ENCODE measurements around the gene TDP2. TPM values are rescaled to one million over a fixed set of nuclear protein-coding genes. Genes with fewer than 3 reads are reported as not detected.

TDP2 gene
- total and polyA plus RNA-seq, 9 of the 15 experiments (the other 6 are each of a cell fraction or from before 2014, with no cell fraction given), result 27.7 to 60.1 (median 31.8) TPM

DNA sequence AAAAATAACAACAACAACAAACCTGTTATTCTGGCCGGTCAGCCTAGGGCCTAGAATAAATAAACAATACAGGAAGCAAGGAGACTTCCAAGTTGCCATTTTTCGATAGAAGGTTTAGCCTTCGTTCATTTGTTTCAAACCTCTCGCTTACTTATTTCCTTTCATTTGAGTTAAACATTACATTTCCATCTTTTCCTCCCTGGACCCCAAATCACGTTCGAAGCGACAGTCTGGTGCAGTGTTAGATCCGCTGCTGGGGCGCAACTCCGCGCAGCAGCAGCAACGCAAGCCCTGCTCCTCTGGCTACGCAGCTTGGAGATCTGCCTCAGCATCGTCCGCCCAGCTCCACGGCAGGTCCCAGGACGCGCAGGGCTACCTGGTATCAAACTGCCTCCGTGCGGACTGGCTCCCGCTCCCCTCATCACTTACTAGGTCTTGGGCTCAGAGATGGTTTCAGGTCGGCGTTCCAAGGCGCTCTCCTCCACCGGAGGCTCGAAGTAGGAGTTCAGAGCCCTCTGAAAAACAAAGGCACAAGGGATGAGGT, 530 bp downstream of the TDP2 start (continued):
- TF ChIP-seq ARID3B (CRISPR knock-in tag; IDR thresholded peaks at IDR 0.05; ENCODE audit: borderline replicate concordance) (0 out of 2 replicates have a peak, but pooled peaks have one; percentile 64), C11orf30 (IDR thresholded peaks at IDR 0.05; ENCODE audit: low read depth) (no peak), ILF3 (IDR thresholded peaks at IDR 0.05; ENCODE audit: borderline replicate concordance) (no peak), SMARCA4 (IDR thresholded peaks at IDR 0.05) (0 out of 2 replicates have a peak, but pooled peaks have one; percentile 19), ETS2 (tag; IDR thresholded peaks at IDR 0.05; ENCODE audit: borderline replicate concordance, poor library complexity, severe bottlenecking) (no peak), BCOR (IDR thresholded peaks at IDR 0.05) (no peak; the same call in 1 of the 2 replicates)
- TF ChIP-seq, protein P1, sequence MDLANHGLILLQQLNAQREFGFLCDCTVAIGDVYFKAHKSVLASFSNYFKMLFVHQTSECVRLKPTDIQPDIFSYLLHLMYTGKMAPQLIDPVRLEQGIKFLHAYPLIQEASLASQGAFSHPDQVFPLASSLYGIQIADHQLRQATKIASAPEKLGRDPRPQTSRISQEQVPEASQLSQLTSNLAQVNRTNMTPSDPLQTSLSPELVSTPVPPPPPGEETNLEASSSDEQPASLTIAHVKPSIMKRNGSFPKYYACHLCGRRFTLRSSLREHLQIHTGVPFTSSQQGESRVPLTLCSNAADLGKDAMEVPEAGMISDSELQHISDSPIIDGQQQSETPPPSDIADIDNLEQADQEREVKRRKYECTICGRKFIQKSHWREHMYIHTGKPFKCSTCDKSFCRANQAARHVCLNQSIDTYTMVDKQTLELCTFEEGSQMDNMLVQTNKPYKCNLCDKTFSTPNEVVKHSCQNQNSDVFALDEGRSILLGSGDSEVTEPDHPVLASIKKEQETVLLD (IDR thresholded peaks at IDR 0.05), result no peak
